ENCODE measurements around the gene TST. TPM values are rescaled to one million over a fixed set of nuclear protein-coding genes. Genes with fewer than 3 reads are reported as not detected.
A peak's percentile ranks its signal among the peaks of the same experiment; 100 is the strongest.

Gene TST
- total RNA-seq, 1 donor from 2014 or later, result 5.8 TPM

DNA sequence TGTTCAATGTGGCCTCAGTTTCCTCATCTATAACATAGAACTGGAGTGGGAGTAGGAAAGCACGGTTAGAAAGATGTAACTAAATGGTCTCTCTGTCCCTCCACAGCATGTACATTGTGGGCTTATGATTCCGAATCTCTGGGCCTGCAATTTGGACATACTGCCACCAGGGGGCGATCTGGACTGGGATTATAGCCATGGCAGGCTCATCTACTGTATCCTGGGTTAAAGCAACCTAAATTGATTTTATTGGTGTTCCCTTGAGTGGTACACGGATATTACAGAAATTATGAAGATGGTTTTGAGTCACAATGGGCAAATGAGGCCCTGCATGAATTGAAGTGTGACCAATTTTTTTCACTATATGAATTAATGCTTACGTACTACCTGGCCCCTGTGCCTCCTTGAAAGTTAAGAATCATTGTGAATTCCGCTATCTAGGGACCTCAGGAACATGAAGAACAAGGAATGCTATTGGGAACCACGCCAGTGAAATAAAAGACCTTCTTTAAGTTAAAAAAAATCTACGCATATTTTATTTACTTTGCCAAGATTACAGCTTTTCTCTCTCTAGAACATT, 32.9 kb downstream of the TST start:
- DNase-seq, result peak; percentile 78
- Mint-ChIP-seq H3K27me3 (peaks cover 25% of the 10 kb centered on the region), H3K27ac (no peak overlapping the region), H3K9me3 (peaks cover 16% of the 10 kb centered on the region), H3K4me1 (no peaks in the 10 kb centered on the region), H3K4me3 (no peak overlapping the region), H3K36me3 (ENCODE audit: low read depth) (peaks cover 1% of the 10 kb centered on the region)
- intact Hi-C loops (cut with micrococcal nuclease), result loop anchor here (2.0 kb wide), 1 partner anchor 274 kb away; no protein-coding TSS in a partner anchor

DNA sequence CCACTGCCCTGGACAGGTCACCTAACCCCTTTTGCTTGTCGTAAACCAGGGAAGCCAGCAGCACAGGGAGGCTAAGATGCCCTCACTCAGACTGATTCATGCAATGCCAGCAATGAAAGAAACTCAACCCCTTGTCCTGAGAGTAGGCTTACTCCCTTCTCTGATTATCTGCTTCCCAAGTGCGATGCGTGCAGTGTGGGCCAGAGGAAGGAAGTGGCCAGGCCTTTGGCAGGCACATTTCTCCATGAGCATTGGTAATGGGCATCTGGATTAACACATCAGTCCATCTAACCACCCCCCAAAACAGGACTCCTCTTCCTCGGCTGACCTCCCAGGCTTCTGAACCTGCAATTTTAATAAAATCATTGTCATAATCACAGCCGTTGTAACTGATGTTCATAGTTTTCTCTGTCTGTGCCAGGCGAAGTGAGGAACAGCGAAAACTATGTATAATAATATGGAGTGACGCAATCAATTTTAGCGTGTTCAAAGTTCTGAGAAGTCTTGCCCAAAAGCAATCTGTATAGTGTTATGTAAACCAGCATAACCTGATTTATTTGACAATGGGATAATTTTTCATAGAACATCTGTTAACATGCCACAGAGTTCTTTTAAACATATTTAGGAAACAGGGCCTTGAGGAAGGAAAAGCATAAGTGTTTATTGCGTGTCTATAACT, 33.9 kb downstream of the TST start:
- DNase-seq, result no peak
- peaks cover 22% of the 10 kb centered on the region for H3K27me3 Mint-ChIP-seq
- peaks cover 16% of the 10 kb centered on the region for H3K9me3 Mint-ChIP-seq
- peaks cover 1% of the 10 kb centered on the region for H3K36me3 Mint-ChIP-seq (ENCODE audit: low read depth)
- no peak overlapping the region for H3K4me3 Mint-ChIP-seq
- no peaks in the 10 kb centered on the region for H3K4me1 Mint-ChIP-seq
- intact Hi-C loops (cut with micrococcal nuclease), result no loop called here
- no peak overlapping the region for H3K27ac Mint-ChIP-seq

DNA sequence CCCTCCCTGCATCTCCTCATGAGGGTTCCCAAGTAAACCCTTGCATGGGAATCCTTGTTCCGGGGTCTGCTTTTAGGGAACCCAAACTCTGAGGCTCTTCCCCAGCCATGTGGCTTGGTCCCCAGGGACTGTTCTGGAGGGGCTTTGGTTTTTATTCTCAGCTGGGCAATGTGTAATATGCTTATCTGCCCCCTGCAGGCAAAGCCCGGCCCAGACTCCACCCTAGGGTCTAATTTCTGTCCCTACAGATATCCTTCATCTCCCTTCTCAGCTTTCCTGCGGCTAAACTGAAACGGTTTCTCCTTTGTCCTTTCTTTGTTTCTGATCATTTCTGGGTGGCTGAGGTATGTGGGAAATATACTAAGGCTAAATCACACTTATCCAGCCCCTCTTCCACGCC, 37.1 kb downstream of the TST start:
- Mint-ChIP-seq H3K27me3 (peaks cover 11% of the 10 kb centered on the region), H3K27ac (no peak overlapping the region), H3K9me3 (peaks cover 16% of the 10 kb centered on the region), H3K4me1 (peaks cover 7% of the 10 kb centered on the region), H3K4me3 (no peak overlapping the region), H3K36me3 (ENCODE audit: low read depth) (peaks cover 1% of the 10 kb centered on the region)
- intact Hi-C loops (cut with micrococcal nuclease), result no loop called here
- no peak for DNase-seq

DNA sequence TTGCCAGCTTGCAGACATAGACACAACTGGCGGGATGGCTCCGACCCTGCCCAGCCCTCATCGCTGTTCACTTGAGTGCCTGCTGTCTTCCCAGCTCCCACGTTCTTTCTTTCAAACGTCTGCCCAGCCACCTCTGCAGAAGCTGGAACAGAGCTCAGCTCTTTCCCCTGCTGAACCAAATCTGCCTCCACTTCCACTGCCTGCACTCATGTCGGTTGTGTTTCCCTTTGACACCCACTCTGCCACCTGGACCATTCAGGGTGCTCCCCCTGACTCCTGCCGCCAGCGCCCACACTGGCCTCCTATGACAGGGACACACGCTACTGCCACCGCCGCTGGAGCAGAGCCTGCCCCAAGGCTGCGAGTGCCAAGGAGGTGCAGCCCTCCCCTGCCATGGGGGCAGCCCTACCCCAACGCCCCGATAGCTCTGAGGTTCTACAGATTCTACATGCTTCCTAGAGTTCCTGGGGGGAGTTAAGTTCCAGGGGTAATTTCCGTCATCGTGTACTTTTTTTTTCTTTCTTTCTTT, 37.9 kb downstream of the TST start:
- Mint-ChIP-seq H3K36me3 (ENCODE audit: low read depth) (peaks cover under 1% of the 10 kb centered on the region), H3K4me3 (no peak overlapping the region), H3K27ac (no peak overlapping the region), H3K9me3 (peaks cover 11% of the 10 kb centered on the region), H3K4me1 (peaks cover 7% of the 10 kb centered on the region), H3K27me3 (peaks cover 12% of the 10 kb centered on the region)
- intact Hi-C loops (cut with micrococcal nuclease), result no loop called here
- DNase-seq, result no peak

DNA sequence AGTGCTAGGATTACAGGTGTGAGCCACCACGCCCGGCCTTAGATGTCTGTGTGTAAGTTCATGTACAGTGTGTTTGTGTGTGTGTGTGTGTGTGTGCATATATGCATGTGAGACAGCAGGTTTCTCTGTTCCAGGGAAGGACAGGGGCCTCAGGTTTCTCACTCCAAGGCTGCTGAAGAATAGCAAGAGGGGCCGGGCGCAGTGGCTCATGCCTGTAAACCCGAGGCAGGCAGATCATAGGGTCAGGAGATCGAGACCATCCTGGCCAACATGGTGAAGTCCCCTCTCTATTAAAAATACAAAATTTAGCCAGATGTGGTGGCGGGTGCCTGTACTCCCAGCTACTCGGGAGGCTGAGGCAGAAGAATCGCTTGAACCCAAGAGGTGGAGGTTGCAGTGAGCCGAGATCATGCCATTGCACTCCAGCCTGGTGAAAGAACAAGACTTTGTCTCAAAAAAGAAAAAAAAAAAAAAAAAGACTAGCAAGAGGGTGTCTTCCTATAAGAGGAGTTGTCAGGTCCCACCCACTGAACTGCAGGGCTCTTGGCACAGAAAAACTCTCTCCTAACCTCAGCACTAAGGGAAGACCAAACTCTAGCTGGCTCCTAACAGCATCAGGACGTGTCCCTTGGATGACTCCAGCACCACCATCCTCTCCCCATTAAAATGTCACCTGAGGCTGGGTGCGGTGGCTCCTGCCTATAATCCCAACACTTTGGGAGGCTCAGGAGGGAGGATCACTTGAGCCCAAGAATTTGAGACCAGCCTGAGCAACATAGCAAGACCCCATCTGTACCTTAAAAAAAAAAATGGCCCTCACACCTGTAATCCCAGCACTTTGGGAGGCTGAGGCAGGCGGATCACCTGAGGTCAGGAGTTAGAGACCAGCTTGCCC, 40.0 kb downstream of the TST start:
- Mint-ChIP-seq H3K9me3 (no peaks in the 10 kb centered on the region), H3K4me1 (peaks cover 9% of the 10 kb centered on the region), H3K4me3 (no peak overlapping the region), H3K36me3 (ENCODE audit: low read depth) (no peaks in the 10 kb centered on the region), H3K27ac (no peak overlapping the region), H3K27me3 (peaks cover 11% of the 10 kb centered on the region)
- DNase-seq, result no peak
- intact Hi-C loops (cut with micrococcal nuclease), result loop anchor here (2.0 to 5.0 kb wide), 3 partner anchors 218 to 432 kb away; no protein-coding TSS in a partner anchor

DNA sequence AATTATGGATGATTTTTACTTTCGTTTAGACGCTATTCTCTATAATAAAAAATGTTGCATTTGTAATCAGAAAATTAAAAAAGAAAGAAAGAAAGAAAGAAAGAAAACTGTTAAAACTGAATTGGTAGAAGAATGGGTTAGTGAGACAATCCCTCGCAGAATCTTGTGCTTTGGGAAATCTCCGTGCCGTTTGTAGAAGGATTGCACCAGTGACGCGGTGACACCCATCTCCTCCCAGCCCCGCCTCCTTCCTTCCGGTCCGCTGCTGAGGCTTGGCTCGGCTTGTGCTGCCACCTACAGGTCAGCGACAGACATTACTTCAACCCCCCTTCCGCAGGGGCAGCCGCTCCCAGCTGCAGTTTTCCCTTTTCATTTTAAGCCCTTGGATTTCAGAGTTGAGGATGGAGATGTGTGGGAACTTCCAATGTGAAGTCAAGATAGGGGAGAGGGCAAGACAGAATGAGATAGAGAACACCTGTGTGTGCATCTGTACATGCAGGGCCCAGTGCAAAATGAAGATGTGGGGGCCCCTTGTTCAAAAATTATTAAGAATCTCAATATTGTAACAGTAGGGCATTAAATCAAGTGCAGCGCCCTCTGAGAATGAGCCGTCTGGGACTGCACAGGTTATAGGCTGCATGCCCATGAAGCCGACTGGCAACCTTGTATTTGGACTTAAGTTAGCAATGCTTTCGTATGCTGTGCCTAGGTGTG, 41.1 kb downstream of the TST start:
- no peaks in the 10 kb centered on the region for H3K36me3 Mint-ChIP-seq (ENCODE audit: low read depth)
- H3K9me3 Mint-ChIP-seq, result no peaks in the 10 kb centered on the region
- intact Hi-C loops (cut with micrococcal nuclease), result loop anchor here (1.0 to 5.0 kb wide), 5 partner anchors 122 to 431 kb away; no protein-coding TSS in a partner anchor
- H3K4me3 Mint-ChIP-seq, result peak overlapping the region; percentile 84
- H3K27me3 Mint-ChIP-seq, result peaks cover 8% of the 10 kb centered on the region
- peak overlapping the region; percentile 8 for H3K27ac Mint-ChIP-seq
- peaks cover 9% of the 10 kb centered on the region for H3K4me1 Mint-ChIP-seq
- DNase-seq, result peak; percentile 97

DNA sequence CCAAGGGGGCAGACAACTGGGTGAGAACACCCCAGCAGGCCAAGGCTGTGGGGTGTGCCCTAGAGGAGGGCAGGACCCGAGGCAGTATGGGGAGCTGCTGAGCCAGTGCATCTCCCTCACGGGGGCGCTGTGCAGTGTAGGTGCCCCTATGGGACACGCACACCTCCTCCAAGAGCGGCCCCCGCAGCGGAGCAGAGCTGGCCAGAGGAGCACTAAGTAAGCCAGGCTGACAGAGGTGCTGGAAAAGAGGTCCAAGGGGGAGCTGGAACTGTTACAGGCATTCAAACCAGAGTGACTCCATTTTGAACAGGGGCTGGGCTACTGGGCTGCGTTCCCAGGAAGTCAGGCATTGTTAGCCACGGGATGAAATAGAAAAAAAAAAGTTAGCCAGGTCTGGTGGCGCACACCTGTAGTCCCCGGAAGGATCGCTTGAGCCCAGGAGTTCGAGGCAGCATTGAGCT, 41.8 kb downstream of the TST start:
- DNase-seq, result peak; percentile 89
- Mint-ChIP-seq H3K36me3 (ENCODE audit: low read depth) (no peaks in the 10 kb centered on the region), H3K27me3 (peaks cover 6% of the 10 kb centered on the region), H3K4me1 (peaks cover 9% of the 10 kb centered on the region), H3K9me3 (no peaks in the 10 kb centered on the region), H3K27ac (peak overlapping the region; percentile 82), H3K4me3 (peak overlapping the region; percentile 84)
- intact Hi-C loops (cut with micrococcal nuclease), result loop anchor here (5.0 kb wide), 2 partner anchors 220 to 430 kb away; no protein-coding TSS in a partner anchor

DNA sequence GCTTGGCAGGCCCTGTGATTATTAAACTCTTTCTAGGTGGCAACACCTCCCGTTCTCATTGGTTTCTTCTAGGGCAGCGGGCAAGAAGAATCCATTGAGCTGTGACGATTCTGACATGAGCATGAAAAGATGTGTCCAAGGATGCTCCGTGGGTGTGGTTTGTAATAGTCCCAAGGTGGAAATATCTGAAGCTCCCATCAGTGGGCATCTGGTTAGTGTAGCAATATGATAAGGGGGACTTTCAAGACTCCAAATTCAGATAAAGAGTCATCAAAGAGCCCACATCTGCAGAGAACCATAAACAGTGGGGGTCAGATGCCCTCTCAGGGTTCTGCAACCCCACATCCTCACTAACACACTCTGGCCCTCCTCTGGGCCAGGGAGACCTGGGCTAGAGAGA, 42.6 kb downstream of the TST start:
- DNase-seq, result no peak
- H3K27me3 Mint-ChIP-seq, result peaks cover 2% of the 10 kb centered on the region
- H3K4me1 Mint-ChIP-seq, result peaks cover 9% of the 10 kb centered on the region
- H3K27ac Mint-ChIP-seq, result no peak overlapping the region
- no peak overlapping the region for H3K4me3 Mint-ChIP-seq
- H3K36me3 Mint-ChIP-seq (ENCODE audit: low read depth), result no peaks in the 10 kb centered on the region
- intact Hi-C loops (cut with micrococcal nuclease), result loop anchor here (5.0 kb wide), 2 partner anchors 221 to 429 kb away; no protein-coding TSS in a partner anchor
- no peaks in the 10 kb centered on the region for H3K9me3 Mint-ChIP-seq

DNA sequence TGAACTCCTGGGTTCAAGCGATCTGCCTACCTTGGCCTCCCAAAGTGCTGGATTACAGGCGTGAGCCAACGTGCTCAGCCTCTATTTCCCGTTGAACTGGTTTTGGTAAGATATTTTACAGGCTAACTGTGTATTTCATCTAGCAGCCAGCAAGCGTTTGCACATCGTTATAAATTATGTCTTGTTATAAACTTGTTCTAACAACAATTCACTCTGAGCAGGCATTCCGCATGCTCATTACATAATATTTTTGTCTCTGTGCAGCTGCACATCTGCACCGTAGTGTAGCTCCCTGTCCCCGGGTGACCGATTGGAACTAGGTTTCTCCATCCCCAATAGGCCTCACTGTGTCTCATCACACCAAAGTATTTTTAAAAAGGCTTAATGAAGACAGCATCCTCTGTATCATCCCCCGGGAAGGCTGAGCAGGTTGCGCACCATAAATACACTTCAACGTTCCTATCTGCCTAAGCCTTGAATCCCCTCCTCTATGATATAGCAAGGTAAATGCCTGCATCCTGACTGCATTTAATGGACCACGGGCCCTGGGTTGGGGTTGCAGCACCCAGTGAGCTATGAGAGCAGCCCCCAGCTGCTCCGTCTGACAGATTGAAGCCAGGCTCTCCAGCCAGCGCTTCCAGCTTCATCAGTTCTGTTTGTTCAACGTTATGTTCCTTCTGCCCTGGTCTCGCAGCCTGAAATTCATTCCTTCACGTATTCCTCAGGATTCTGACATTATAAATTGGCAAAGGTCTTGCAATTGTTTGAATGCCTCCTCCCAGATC, 47.7 kb downstream of the TST start:
- no peak overlapping the region for H3K27ac Mint-ChIP-seq
- intact Hi-C loops (cut with micrococcal nuclease), result no loop called here

DNA sequence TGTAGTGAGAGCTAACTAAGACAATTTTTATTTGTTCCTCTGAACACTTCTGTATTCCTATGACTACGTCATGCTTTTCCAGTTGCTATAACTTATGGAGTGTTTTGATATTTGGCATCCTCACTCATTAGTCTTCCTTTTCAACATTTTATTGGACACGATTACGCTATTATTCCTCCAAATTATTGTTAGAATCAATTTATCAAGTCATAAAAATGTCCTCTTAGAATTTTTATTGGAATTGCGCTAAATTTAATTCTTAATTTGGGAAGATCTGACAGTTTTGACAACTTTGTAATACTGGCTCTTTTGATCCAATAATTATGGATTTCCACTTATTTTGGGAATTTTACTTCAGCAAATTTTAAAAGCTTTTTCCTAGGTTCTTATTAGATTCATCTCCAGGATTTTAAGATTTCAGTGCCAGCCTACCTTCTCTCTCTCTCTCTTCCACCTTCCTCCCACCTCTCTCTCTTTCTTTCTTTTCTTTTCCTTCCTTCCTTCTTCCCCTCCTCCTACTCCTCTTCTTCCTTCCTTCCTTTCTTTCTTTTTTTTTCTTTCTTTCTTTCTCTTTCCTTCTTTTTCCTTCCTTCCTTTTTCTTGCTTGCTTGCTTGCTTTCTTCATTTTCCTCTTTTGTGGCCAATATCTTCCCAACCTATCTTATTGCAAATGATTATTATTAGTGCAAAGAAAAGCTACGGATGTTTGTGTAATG, 50.8 kb downstream of the TST start:
- Mint-ChIP-seq H3K4me1 (no peaks in the 10 kb centered on the region), H3K27me3 (peaks cover 11% of the 10 kb centered on the region), H3K9me3 (no peaks in the 10 kb centered on the region), H3K4me3 (no peak overlapping the region), H3K27ac (no peak overlapping the region), H3K36me3 (ENCODE audit: low read depth) (no peaks in the 10 kb centered on the region)
- DNase-seq, result no peak
- intact Hi-C loops (cut with micrococcal nuclease), result no loop called here

More for the DNA sequence above, 47.7 kb downstream of the TST start:
- no peaks in the 10 kb centered on the region for H3K9me3 Mint-ChIP-seq
- DNase-seq, result no peak
- H3K27me3 Mint-ChIP-seq, result peaks cover 10% of the 10 kb centered on the region
- H3K4me1 Mint-ChIP-seq, result peaks cover 2% of the 10 kb centered on the region
- no peaks in the 10 kb centered on the region for H3K36me3 Mint-ChIP-seq (ENCODE audit: low read depth)
- no peak overlapping the region for H3K4me3 Mint-ChIP-seq

DNA sequence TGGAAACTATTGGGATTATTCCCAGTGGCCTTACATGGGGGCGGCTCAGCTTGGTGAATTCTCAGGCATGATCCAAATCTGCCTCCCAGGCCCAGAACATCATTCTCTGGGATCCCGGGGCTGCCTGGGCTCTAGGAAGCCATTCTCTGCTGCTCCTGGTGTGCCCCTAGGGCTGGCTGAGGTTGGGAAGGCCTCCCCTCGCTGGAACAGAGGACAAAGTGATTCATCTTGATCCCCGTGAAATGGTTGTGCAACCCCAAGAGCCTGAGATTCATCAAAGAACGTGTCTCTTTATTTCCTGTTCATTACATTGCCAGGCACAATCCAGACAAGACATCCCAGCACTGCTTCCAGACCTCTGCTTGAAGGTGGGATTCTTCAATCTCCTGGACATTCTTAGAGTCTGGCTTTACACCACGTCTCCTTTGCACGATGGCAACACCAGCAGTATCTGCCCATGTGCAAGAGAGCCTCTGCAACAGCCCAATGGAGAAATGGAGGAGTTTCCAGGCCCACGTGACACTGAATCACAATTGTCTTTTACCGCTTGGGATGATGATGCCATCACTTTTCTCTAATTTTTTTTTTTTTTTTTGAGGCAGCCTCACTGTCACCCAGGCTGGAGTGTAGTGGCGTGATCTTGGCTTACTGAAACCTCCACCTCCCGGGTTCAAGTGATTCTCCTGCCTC, 52.3 kb downstream of the TST start:
- no peak overlapping the region for H3K27ac Mint-ChIP-seq
- no peaks in the 10 kb centered on the region for H3K36me3 Mint-ChIP-seq (ENCODE audit: low read depth)
- no peak overlapping the region for H3K4me3 Mint-ChIP-seq
- no peaks in the 10 kb centered on the region for H3K4me1 Mint-ChIP-seq
- intact Hi-C loops (cut with micrococcal nuclease), result no loop called here
- DNase-seq, result no peak
- H3K9me3 Mint-ChIP-seq, result no peaks in the 10 kb centered on the region
- peaks cover 18% of the 10 kb centered on the region for H3K27me3 Mint-ChIP-seq

DNA sequence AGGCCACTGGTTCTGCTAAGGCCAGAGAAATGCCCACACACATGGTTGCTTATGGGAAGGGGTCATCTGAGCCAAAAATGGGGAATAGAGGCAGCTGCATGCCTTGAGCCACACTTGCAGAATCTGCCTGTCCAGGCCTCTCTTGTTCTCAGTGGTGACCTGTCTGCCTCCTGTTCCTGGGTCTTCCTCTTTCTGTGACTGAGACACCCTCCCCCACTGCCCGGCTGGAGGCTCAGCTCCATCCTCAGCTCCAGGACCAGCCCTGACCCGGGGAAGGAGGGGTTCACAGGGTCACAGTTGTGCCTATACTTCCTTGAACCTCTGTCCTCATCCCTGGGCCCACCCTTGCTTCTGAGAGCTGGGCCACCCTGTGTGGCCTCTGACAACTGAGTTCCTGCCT, 53.6 kb downstream of the TST start:
- no peaks in the 10 kb centered on the region for H3K9me3 Mint-ChIP-seq
- no peak overlapping the region for H3K27ac Mint-ChIP-seq
- intact Hi-C loops (cut with micrococcal nuclease), result no loop called here
- H3K36me3 Mint-ChIP-seq (ENCODE audit: low read depth), result no peaks in the 10 kb centered on the region
- no peaks in the 10 kb centered on the region for H3K4me1 Mint-ChIP-seq
- H3K4me3 Mint-ChIP-seq, result no peak overlapping the region
- H3K27me3 Mint-ChIP-seq, result peaks cover 29% of the 10 kb centered on the region
- no peak for DNase-seq

Measured in activated CD4-positive, alpha-beta T cell treated with anti-CD3 and anti-CD28 coated beads, Interleukin-2, amount 10 ng/mL, durations not matched to agents 24 days and 14 days (primary cell).